ENCODE results near the gene KIAA1671. TPM values are rescaled to one million over a fixed set of nuclear protein-coding genes. Genes with fewer than 3 reads are reported as not detected.

Gene KIAA1671
- total RNA-seq, 1 donor from 2014 or later = 11.5 TPM

DNA sequence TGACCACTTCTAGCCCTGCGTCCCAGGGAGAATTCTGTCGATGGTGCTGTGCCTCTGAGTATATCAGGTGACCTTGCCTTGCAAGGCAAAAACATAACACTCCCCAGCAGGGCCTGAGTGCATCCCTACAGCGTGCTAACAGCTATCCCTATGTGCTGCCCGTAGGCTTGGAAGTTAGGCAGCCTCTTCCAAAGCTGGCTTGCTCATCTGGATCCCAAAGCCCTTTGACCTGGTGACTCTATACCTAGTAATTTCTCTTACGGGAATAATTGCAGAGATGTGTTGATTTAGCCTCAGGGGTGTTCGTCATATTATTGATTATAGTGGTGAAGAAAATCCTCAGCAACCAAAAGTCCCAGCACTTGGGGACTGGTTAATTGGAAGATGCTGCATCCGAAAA lies 214.6 kb downstream of the KIAA1671 start:
- Histone ChIP-seq H3K9me3 (ENCODE audit: control insufficient read depth in 3 of 3, low read length in 3 of 3) (no peaks in the 10 kb centered on the region), H3K4me1 (ENCODE audit: control insufficient read depth in 3 of 3, insufficient read depth in 3 of 3, low read length in 3 of 3) (peaks cover 13 to 44% (median 41%) of the 10 kb centered on the region in 3 donors), H3K27me3 (ENCODE audit: control insufficient read depth in 3 of 3, insufficient read depth in 3 of 3, low read length in 3 of 3) (no peaks in the 10 kb centered on the region), H3K27ac (ENCODE audit: low read depth, low read length) (no peak overlapping the region), H3K9ac (ENCODE audit: low read depth in 1 of 3, low read length in 3 of 3) (peak overlapping the region in 1 of 3 donors; percentile 25), H3K4me3 (ENCODE audit: low read length in 3 of 3) (no peak overlapping the region), H3K36me3 (ENCODE audit: control insufficient read depth in 3 of 3, insufficient read depth in 3 of 3, low read length in 3 of 3) (peaks cover 0 to 8% (median 2%) of the 10 kb centered on the region in 3 donors)

DNA sequence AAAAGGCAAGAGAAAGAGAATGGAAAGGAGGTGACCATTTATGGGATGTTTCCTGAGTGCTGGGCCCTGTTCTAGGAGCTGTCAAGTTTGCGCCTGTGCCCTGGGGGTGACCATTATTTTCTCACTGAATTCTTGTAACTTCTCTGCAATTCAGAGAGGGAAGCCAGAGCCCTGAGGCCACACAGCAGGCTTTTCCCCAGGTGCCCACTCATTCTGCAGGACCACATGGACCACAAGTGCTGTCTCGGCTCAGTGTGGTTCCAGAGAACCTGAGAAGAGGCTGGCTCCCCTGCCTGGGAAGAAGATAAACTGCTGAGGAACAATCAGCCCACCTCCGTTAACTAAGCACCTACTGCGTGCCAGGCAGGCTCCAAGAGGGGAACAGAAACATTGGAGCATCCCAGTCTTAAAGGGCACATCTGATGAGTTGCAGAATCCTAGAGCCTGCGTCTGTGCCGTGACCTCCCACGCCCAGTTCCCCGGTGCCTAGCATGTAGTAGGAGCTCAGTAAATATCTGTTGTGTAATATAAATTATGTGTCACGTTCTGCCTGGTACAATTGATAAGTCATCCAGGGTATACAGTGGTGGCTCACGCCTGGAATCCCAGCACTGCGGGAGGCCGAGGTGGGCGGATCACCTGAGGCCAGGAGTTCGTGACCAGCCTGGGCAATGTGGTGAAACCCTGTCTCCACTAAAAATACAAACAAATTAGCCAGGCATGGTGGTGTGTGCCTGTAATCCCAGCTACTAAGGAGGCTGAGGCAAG lies 215.5 kb downstream of the KIAA1671 start:
- H3K4me3 ChIP-seq (ENCODE audit: low read length in 3 of 3) = no peak overlapping the region
- H3K27ac ChIP-seq (ENCODE audit: low read depth, low read length) = no peak overlapping the region
- H3K9ac ChIP-seq (ENCODE audit: low read depth in 1 of 3, low read length in 3 of 3) = no peak overlapping the region
- peaks cover 9 to 39% (median 36%) of the 10 kb centered on the region in 3 donors for H3K4me1 ChIP-seq (ENCODE audit: control insufficient read depth in 3 of 3, insufficient read depth in 3 of 3, low read length in 3 of 3)
- H3K27me3 ChIP-seq (ENCODE audit: control insufficient read depth in 3 of 3, insufficient read depth in 3 of 3, low read length in 3 of 3) = no peaks in the 10 kb centered on the region
- H3K9me3 ChIP-seq (ENCODE audit: control insufficient read depth in 3 of 3, low read length in 3 of 3) = no peaks in the 10 kb centered on the region
- peaks cover 0 to 8% (median 2%) of the 10 kb centered on the region in 3 donors for H3K36me3 ChIP-seq (ENCODE audit: control insufficient read depth in 3 of 3, insufficient read depth in 3 of 3, low read length in 3 of 3)

DNA sequence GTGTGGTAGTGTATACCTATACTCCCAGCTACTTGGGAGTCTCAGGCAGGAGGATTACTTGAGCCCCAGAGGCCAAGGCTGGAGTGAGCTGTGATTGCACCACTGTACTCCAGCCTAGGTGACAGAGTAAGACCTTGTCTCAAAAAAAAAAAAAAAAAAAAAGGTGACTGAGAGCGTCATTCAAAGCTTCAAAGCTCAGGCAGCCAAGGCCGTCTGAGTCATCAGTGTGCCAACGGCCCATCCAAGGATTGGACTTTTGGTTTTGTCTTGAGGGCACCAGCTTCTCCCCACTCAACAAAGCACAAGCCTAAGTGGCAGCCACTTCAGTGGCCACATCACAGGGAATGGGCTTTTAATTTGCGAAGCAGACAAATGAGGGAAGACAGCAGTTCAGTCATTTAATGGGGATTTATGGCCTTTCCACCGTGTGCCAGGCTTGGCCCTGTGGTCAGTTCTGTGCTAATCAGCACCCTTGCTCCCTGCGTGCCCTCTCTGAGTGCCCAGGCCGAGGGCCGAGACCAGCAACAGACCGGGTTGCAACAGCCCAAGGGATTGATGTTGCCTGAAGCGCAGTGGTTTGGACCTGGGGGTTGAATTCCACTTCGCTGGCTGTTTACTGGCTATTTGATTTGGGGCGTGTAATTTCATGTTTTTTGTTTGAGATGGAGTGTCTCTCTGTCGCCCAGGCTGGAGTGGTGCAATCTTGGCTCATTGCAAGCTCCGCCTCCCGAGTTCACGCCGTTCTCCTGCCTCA lies 216.9 kb downstream of the KIAA1671 start:
- H3K4me1 ChIP-seq (ENCODE audit: control insufficient read depth in 3 of 3, insufficient read depth in 3 of 3, low read length in 3 of 3) = peaks cover 9 to 30% (median 25%) of the 10 kb centered on the region in 3 donors
- no peak overlapping the region for H3K4me3 ChIP-seq (ENCODE audit: low read length in 3 of 3)
- H3K27me3 ChIP-seq (ENCODE audit: control insufficient read depth in 3 of 3, insufficient read depth in 3 of 3, low read length in 3 of 3) = no peaks in the 10 kb centered on the region
- no peak overlapping the region for H3K9ac ChIP-seq (ENCODE audit: low read depth in 1 of 3, low read length in 3 of 3)
- H3K27ac ChIP-seq (ENCODE audit: low read depth, low read length) = no peak overlapping the region
- no peaks in the 10 kb centered on the region for H3K9me3 ChIP-seq (ENCODE audit: control insufficient read depth in 3 of 3, low read length in 3 of 3)
- peaks cover 2 to 16% (median 9%) of the 10 kb centered on the region in 3 donors for H3K36me3 ChIP-seq (ENCODE audit: control insufficient read depth in 3 of 3, insufficient read depth in 3 of 3, low read length in 3 of 3)

DNA sequence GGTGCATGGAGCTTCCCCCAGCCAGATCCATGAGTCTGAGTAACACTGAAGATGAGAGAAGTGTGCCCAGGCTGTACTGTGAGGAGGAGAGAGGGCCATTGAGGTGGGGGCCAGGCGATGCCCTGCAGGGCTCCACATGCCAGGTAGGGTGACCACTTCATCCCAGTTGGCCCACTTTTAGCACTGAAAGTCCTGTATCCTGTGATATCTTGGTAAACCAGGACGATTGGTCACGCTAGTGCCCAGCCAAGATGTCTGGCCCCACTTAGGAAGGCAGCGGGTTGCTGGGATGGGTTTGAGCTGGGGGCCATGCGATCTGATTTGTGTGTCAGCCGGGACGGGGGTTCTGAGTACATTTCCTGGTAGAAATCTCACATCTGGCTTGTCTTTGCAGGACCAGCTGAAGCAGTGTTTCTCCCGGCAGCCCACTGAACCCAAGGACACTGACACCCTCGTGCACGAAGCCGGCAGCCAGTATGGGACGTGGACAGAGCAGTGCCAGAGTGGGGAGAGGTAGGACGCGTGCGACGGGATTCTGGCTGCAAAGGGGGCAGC lies 218.0 kb downstream of the KIAA1671 start:
- Histone ChIP-seq H3K27ac (ENCODE audit: low read depth, low read length) (no peak overlapping the region), H3K4me3 (ENCODE audit: low read length in 3 of 3) (no peak overlapping the region), H3K9ac (ENCODE audit: low read depth in 1 of 3, low read length in 3 of 3) (no peak overlapping the region), H3K9me3 (ENCODE audit: control insufficient read depth in 3 of 3, low read length in 3 of 3) (no peaks in the 10 kb centered on the region), H3K27me3 (ENCODE audit: control insufficient read depth in 3 of 3, insufficient read depth in 3 of 3, low read length in 3 of 3) (no peaks in the 10 kb centered on the region), H3K36me3 (ENCODE audit: control insufficient read depth in 3 of 3, insufficient read depth in 3 of 3, low read length in 3 of 3) (peaks cover 9 to 26% (median 19%) of the 10 kb centered on the region in 3 donors), H3K4me1 (ENCODE audit: control insufficient read depth in 3 of 3, insufficient read depth in 3 of 3, low read length in 3 of 3) (peaks cover 2 to 20% (median 19%) of the 10 kb centered on the region in 3 donors)

DNA sequence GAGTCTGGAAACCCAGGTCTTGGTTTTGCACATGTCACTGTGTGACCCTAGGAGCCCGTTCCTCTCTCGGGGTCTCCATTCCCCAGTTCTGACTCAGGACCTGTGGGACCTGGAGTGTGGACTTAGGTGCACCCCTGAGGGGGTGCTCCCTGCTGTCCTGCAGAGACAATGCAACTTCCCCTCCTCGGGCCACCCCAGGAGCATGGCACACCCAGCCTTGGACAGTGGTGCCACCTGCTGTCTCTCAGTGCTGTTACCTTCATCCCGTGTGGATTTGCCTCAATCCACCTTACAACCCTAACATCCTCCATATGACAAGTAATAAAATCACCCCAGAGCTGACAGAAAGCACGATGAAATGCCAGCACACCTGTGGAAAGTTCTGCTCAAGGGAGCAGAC lies 219.6 kb downstream of the KIAA1671 start:
- Histone ChIP-seq H3K36me3 (ENCODE audit: control insufficient read depth in 3 of 3, insufficient read depth in 3 of 3, low read length in 3 of 3) (peaks cover 19 to 40% (median 29%) of the 10 kb centered on the region in 3 donors), H3K27me3 (ENCODE audit: control insufficient read depth in 3 of 3, insufficient read depth in 3 of 3, low read length in 3 of 3) (no peaks in the 10 kb centered on the region), H3K27ac (ENCODE audit: low read depth, low read length) (no peak overlapping the region), H3K9me3 (ENCODE audit: control insufficient read depth in 3 of 3, low read length in 3 of 3) (no peaks in the 10 kb centered on the region), H3K9ac (ENCODE audit: low read depth in 1 of 3, low read length in 3 of 3) (no peak overlapping the region), H3K4me3 (ENCODE audit: low read length in 3 of 3) (no peak overlapping the region), H3K4me1 (ENCODE audit: control insufficient read depth in 3 of 3, insufficient read depth in 3 of 3, low read length in 3 of 3) (peaks cover 0 to 6% (median 5%) of the 10 kb centered on the region in 3 donors)

DNA sequence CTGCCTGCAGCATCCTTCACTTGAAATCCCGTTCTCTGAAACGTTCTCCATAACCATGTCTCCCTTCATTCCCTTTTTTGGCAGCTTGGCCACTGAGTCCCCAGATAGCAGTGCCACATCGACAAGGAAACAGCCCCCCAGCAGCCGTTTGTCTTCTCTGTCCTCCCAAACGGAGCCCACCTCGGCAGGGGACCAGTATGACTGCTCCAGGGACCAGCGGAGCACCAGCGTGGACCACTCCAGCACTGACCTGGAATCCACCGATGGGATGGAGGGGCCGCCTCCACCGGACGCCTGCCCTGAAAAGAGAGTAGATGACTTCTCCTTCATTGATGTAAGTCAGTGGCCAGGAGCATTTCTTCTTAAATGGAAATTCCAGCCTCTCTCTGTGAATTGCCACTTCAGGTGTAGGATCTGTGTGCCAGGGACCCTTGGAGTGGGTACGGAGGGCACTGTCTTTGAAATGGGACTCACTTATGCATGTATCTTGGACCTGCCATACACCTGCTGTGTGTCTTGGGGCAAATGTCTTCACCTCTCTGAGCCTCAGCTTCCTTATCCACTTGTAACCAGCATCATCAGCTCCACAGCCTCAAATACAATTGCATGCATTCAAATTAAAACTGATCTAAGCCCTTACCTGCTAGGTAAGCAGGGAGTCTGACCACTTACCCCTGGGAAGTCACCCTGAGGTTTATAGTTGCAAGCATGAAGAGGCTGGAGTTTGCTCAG lies 221.8 kb downstream of the KIAA1671 start:
- H3K9ac ChIP-seq (ENCODE audit: low read depth in 1 of 3, low read length in 3 of 3) = no peak overlapping the region
- no peak overlapping the region for H3K27ac ChIP-seq (ENCODE audit: low read depth, low read length)
- no peaks in the 10 kb centered on the region for H3K27me3 ChIP-seq (ENCODE audit: control insufficient read depth in 3 of 3, insufficient read depth in 3 of 3, low read length in 3 of 3)
- H3K36me3 ChIP-seq (ENCODE audit: control insufficient read depth in 3 of 3, insufficient read depth in 3 of 3, low read length in 3 of 3) = peaks cover 26 to 45% (median 29%) of the 10 kb centered on the region in 3 donors
- H3K4me1 ChIP-seq (ENCODE audit: control insufficient read depth in 3 of 3, insufficient read depth in 3 of 3, low read length in 3 of 3) = peaks cover 0 to 6% (median 4%) of the 10 kb centered on the region in 3 donors
- H3K4me3 ChIP-seq (ENCODE audit: low read length in 3 of 3) = no peak overlapping the region
- no peaks in the 10 kb centered on the region for H3K9me3 ChIP-seq (ENCODE audit: control insufficient read depth in 3 of 3, low read length in 3 of 3)

GRCh38 chr22:25174888-25175411 lies 222.4 kb downstream of the KIAA1671 start:
- H3K9ac ChIP-seq (ENCODE audit: low read depth in 1 of 3, low read length in 3 of 3) = no peak overlapping the region
- H3K4me1 ChIP-seq (ENCODE audit: control insufficient read depth in 3 of 3, insufficient read depth in 3 of 3, low read length in 3 of 3) = peaks cover 0 to 3% (median 0%) of the 10 kb centered on the region in 3 donors
- no peak overlapping the region for H3K27ac ChIP-seq (ENCODE audit: low read depth, low read length)
- no peaks in the 10 kb centered on the region for H3K9me3 ChIP-seq (ENCODE audit: control insufficient read depth in 3 of 3, low read length in 3 of 3)
- H3K36me3 ChIP-seq (ENCODE audit: control insufficient read depth in 3 of 3, insufficient read depth in 3 of 3, low read length in 3 of 3) = peaks cover 28 to 45% (median 32%) of the 10 kb centered on the region in 3 donors
- H3K27me3 ChIP-seq (ENCODE audit: control insufficient read depth in 3 of 3, insufficient read depth in 3 of 3, low read length in 3 of 3) = no peaks in the 10 kb centered on the region
- H3K4me3 ChIP-seq (ENCODE audit: low read length in 3 of 3) = no peak overlapping the region

DNA sequence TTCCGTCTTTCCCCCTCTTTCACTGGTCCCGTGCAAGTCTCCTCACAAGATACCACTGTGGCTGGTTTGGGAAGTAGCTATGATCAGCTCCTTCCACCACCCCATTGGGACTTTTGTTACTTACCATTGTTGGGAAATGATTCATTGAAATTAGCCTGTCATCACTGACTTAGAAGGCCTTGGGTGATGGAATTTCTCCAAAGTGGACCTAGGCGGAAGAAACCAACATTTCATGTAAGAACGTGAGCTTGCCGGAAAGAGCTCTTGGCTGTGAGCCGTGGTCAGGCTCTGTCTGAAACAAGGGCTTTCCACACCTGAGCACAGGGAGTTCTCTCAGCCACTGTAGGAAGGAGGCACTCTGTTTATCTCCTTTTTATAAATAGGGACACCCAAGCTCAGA lies 223.7 kb downstream of the KIAA1671 start:
- H3K36me3 ChIP-seq (ENCODE audit: control insufficient read depth in 3 of 3, insufficient read depth in 3 of 3, low read length in 3 of 3) = peaks cover 30 to 41% (median 38%) of the 10 kb centered on the region in 3 donors

DNA sequence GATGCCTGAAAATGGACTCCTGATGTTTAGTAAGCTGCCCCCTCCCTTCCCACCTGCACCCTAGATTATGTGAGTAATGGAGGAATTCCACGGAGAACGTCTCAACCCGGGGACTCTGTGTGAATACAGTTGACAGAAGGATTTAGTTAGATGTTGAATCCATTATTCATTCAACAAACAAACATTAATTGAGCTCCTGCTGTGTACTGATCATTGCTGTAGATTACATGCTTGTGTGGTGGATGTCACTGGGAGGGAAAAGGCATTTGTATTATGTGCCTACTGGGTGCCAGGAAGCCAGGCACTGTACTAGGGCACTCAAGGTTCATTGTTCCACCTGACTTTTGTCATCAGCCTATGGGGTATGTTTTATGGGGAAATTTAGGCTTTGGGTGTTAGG lies 224.3 kb downstream of the KIAA1671 start:
- no peaks in the 10 kb centered on the region for H3K27me3 ChIP-seq (ENCODE audit: control insufficient read depth in 3 of 3, insufficient read depth in 3 of 3, low read length in 3 of 3)
- H3K27ac ChIP-seq (ENCODE audit: low read depth, low read length) = no peak overlapping the region
- no peaks in the 10 kb centered on the region for H3K9me3 ChIP-seq (ENCODE audit: control insufficient read depth in 3 of 3, low read length in 3 of 3)
- H3K4me3 ChIP-seq (ENCODE audit: low read length in 3 of 3) = no peak overlapping the region
- H3K36me3 ChIP-seq (ENCODE audit: control insufficient read depth in 3 of 3, insufficient read depth in 3 of 3, low read length in 3 of 3) = peaks cover 35 to 46% (median 40%) of the 10 kb centered on the region in 3 donors
- no peak overlapping the region for H3K9ac ChIP-seq (ENCODE audit: low read depth in 1 of 3, low read length in 3 of 3)
- H3K4me1 ChIP-seq (ENCODE audit: control insufficient read depth in 3 of 3, insufficient read depth in 3 of 3, low read length in 3 of 3) = peaks cover 0 to 3% (median 0%) of the 10 kb centered on the region in 3 donors

More for the DNA sequence above, 223.7 kb downstream of the KIAA1671 start:
- Histone ChIP-seq H3K27me3 (ENCODE audit: control insufficient read depth in 3 of 3, insufficient read depth in 3 of 3, low read length in 3 of 3) (no peaks in the 10 kb centered on the region), H3K4me1 (ENCODE audit: control insufficient read depth in 3 of 3, insufficient read depth in 3 of 3, low read length in 3 of 3) (peaks cover 0 to 3% (median 0%) of the 10 kb centered on the region in 3 donors), H3K9me3 (ENCODE audit: control insufficient read depth in 3 of 3, low read length in 3 of 3) (no peaks in the 10 kb centered on the region), H3K4me3 (ENCODE audit: low read length in 3 of 3) (no peak overlapping the region), H3K9ac (ENCODE audit: low read depth in 1 of 3, low read length in 3 of 3) (no peak overlapping the region), H3K27ac (ENCODE audit: low read depth, low read length) (no peak overlapping the region)
